Gastrocnemius medialis (tissue), 4 donors: Measurements from ENCODE around the gene GLUD1. TPM values are rescaled to one million over a fixed set of nuclear protein-coding genes. Genes with fewer than 3 reads are reported as not detected.
"Not testable (repeated sequence)": the region's sequence is repeated elsewhere in the genome, so short reads cannot be mapped to it uniquely, and the experiment has no call there.

Experiments used
- ATAC-seq, 2 donors: fragments of 150-250 bp; one replicate each; pipeline ENCODE4 v1.9.1; 2016
- DNase-seq, 2 donors: peaks; one replicate each; pipeline ENCODE4 v3.0.0-alpha.2; 2019
- H3K27ac ChIP-seq, 4 donors: fragments of 200-600 bp; sonication (generic); 1 replicate in 1 of 4; 2 replicates in 3 of 4; pipeline ENCODE4 v1.5.1; 2016 to 2018; ENCODE audit warnings: mild to moderate bottlenecking in 2 of 4, moderate library complexity in 1 of 4
- H3K27me3 ChIP-seq, 3 donors: fragments of 200-600 bp; sonication (generic) in 2 of 3; 1 replicate in 1 of 3; 2 replicates in 2 of 3; pipeline versions ENCODE4 v1.5.1 to v1.6.0; 2016 to 2019; ENCODE audit warnings: mild to moderate bottlenecking in 1 of 3, moderate library complexity in 1 of 3
- H3K36me3 ChIP-seq, 2 donors: fragments of 200-600 bp; sonication (generic) in 1 of 2; one replicate each; pipeline ENCODE4 v1.5.1; 2017 to 2018
- H3K4me1 ChIP-seq, 2 donors: fragments of 200-600 bp; sonication (generic) in 1 of 2; one replicate each; pipeline ENCODE4 v1.5.1; 2016 to 2017; ENCODE audit warnings: mild to moderate bottlenecking in 2 of 2
- H3K4me3 ChIP-seq, 4 donors: fragments of 200-600 bp; sonication (generic) in 3 of 4; 1 replicate in 1 of 4; 2 replicates in 3 of 4; pipeline ENCODE4 v1.5.1; 2016 to 2019; ENCODE audit warnings: mild to moderate bottlenecking in 2 of 4
- H3K9me3 ChIP-seq, 3 donors: fragments of 200-600 bp; sonication (generic) in 2 of 3; 1 replicate in 1 of 3; 2 replicates in 2 of 3; pipeline ENCODE4 v1.5.1; 2016 to 2019
- CTCF ChIP-seq, 5 experiments: fragments of 450-650 bp in 3 of 5; fragments of 200-600 bp in 2 of 5; sonication (generic) in 2 of 5; IDR thresholded peaks in 4 of 5; conservative IDR thresholded peaks in 1 of 5; 1 replicate in 4 of 5; 2 replicates in 1 of 5; pipeline ENCODE4 v1.5.1; 2016 to 2019; ENCODE audit warnings: antibody characterized with exemption in 5 of 5, mild to moderate bottlenecking in 3 of 5, moderate library complexity in 3 of 5
- POLR2A ChIP-seq, 2 donors: fragments of 450-650 bp; IDR thresholded peaks; one replicate each; pipeline ENCODE4 v1.6.1; 2017; ENCODE audit warnings: antibody characterized with exemption in 2 of 2, mild to moderate bottlenecking in 2 of 2, moderate library complexity in 2 of 2
- in situ Hi-C, 4 donors: fragments of 200-750 bp; cut with MboI; loops; one replicate each; pipeline versions ENCODE4 v1.15.0 to v1.8.0; 2017; ENCODE audit warnings: low sequenced_read_pairs in 4 of 4
- intact Hi-C: fragments of 100-400 bp; cut with DNase I; formaldehyde crosslinking; loops from one replicate; pipeline ENCODE4 v1.15.1; 2023; ENCODE audit warnings: low total_unique reads
- total RNA-seq, 4 donors: library from RNA; depleted of rRNA; stranded (reverse); fragments of >200 nt; gene quantifications; one replicate each; pipeline versions ENCODE4 v1.1.0 to v1.2.3, GENCODE V29; 2016

GLUD1 gene
- total RNA-seq, 4 donors from 2014 or later: 69.2 to 80.1 (median 77.2) TPM

- H3K4me1 ChIP-seq, ATAC-seq, in situ Hi-C loops, H3K27ac ChIP-seq, H3K27me3 ChIP-seq, H3K36me3 ChIP-seq, DNase-seq, H3K4me3 ChIP-seq, intact Hi-C loops, H3K9me3 ChIP-seq: not testable (repeated sequence)
These were observed 24.4 kb upstream of the GLUD1 start for GRCh38 chr10:87119029-87119428.

- H3K27ac ChIP-seq, H3K4me3 ChIP-seq, H3K27me3 ChIP-seq, in situ Hi-C loops, ATAC-seq, H3K36me3 ChIP-seq, H3K9me3 ChIP-seq, DNase-seq, intact Hi-C loops, H3K4me1 ChIP-seq: not testable (repeated sequence)
These were observed 23.5 kb upstream of the GLUD1 start for GRCh38 chr10:87118122-87118521.

- in situ Hi-C loops (no loop called here), intact Hi-C loops (no loop called here)
- Histone ChIP-seq H3K27ac (no peak overlapping the region), H3K27me3 (no peaks in the 10 kb centered on the region), H3K4me3 (no peak overlapping the region), H3K36me3 (peaks cover 0 to 17% of the 10 kb centered on the region in 2 donors), H3K9me3 (no peaks in the 10 kb centered on the region), H3K4me1 (peaks cover 0 to 4% of the 10 kb centered on the region in 2 donors)
- ATAC-seq (no peak), DNase-seq (no peak)
- TF ChIP-seq POLR2A (IDR thresholded peaks at IDR 0.05) (no peak), CTCF (IDR thresholded peaks at IDR 0.05 in 4 of 5, conservative IDR thresholded peaks at IDR 0.05 in 1 of 5) (no peak)
These were observed 10.9 kb upstream of the GLUD1 start for GRCh38 chr10:87105446-87106124.

GRCh38 chr10:87104727-87105126 lies 10.1 kb upstream of the GLUD1 start:
- H3K27me3 ChIP-seq, in situ Hi-C loops, H3K4me3 ChIP-seq, ATAC-seq, H3K4me1 ChIP-seq, H3K9me3 ChIP-seq, intact Hi-C loops, H3K27ac ChIP-seq, DNase-seq: not testable (repeated sequence)
- H3K36me3 ChIP-seq: peaks cover 0 to 17% of the 10 kb centered on the region in 2 donors

- in situ Hi-C loops (no loop called here), intact Hi-C loops (no loop called here)
- Histone ChIP-seq H3K4me3 (no peak overlapping the region), H3K27ac (no peak overlapping the region), H3K9me3 (no peaks in the 10 kb centered on the region), H3K4me1 (peaks cover 0 to 4% of the 10 kb centered on the region in 2 donors), H3K36me3 (peaks cover 0 to 21% of the 10 kb centered on the region in 2 donors), H3K27me3 (no peaks in the 10 kb centered on the region)
- no peak for DNase-seq
- no peak for ATAC-seq
- TF ChIP-seq CTCF (IDR thresholded peaks at IDR 0.05 in 4 of 5, conservative IDR thresholded peaks at IDR 0.05 in 1 of 5) (no peak), POLR2A (IDR thresholded peaks at IDR 0.05) (no peak)
These were observed 7.4 kb upstream of the GLUD1 start for GRCh38 chr10:87101996-87102395.

GRCh38 chr10:87095236-87095945 lies 748 bp upstream of the GLUD1 start:
- Histone ChIP-seq H3K4me3 (peak overlapping the region; percentile 82 to 94 (median 85)), H3K27ac (peak overlapping the region; percentile 95 to 99 (median 97)), H3K4me1 (peaks cover 12 to 29% of the 10 kb centered on the region in 2 donors), H3K36me3 (peaks cover 0 to 3% of the 10 kb centered on the region in 2 donors), H3K27me3 (no peaks in the 10 kb centered on the region), H3K9me3 (no peaks in the 10 kb centered on the region)
- in situ Hi-C loops: loop anchor here in 1 of 4 donors (25.0 kb wide), 1 partner anchor 158 kb away; no protein-coding TSS in a partner anchor
- ATAC-seq (peak; percentile 57 to 62), DNase-seq (peak; percentile 53 to 75)
- intact Hi-C loops: loop anchor here (1.0 to 10.0 kb wide), 2 partner anchors 124 to 561 kb away; no protein-coding TSS in a partner anchor
- TF ChIP-seq CTCF (IDR thresholded peaks at IDR 0.05 in 4 of 5, conservative IDR thresholded peaks at IDR 0.05 in 1 of 5): no peak
- TF ChIP-seq POLR2A (IDR thresholded peaks at IDR 0.05): peak in 1 of 2 donors; percentile 15
